Measurements from ENCODE around the gene KANTR.

DNA sequence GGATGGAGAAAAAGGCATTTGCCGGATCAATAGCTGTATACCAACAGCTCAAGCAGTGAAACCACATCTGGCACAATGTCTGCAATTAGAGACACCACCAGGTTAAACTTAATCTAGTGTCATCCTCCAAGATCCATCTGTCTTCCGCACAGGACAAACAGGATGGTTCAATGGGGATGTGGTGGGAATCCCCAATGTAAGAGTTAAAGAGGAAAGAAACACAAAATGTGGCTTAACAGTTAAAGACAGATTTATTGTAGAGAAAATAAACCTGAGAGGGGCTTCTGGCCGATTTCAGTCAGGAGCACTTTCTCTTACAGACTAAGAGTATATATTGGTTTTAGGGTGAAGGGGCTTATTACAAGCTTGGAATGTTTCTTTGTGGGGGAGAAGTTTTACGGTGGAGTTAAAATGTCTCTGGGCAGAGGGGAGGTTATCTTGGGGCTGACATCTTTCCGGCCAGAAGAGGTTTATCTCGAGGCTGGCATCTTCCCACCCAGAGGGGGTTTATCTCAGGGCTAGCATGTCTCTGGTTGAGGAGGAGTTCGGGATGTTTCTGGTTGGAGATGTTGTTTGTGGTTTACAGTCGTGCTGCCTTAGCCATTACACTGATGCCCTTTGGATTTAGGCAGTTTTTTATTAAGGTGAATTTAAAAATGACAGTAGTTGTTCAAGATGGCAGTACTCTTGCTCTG is 61.7 kb downstream of the KANTR start:
- TF ChIP-seq, protein P1, sequence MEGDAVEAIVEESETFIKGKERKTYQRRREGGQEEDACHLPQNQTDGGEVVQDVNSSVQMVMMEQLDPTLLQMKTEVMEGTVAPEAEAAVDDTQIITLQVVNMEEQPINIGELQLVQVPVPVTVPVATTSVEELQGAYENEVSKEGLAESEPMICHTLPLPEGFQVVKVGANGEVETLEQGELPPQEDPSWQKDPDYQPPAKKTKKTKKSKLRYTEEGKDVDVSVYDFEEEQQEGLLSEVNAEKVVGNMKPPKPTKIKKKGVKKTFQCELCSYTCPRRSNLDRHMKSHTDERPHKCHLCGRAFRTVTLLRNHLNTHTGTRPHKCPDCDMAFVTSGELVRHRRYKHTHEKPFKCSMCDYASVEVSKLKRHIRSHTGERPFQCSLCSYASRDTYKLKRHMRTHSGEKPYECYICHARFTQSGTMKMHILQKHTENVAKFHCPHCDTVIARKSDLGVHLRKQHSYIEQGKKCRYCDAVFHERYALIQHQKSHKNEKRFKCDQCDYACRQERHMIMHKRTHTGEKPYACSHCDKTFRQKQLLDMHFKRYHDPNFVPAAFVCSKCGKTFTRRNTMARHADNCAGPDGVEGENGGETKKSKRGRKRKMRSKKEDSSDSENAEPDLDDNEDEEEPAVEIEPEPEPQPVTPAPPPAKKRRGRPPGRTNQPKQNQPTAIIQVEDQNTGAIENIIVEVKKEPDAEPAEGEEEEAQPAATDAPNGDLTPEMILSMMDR (IDR thresholded peaks at IDR 0.05), result no peak
- TF ChIP-seq POLR2A (IDR thresholded peaks at IDR 0.05), result no peak
